WTC11 (cell line): Measurements from ENCODE around the gene UGT1A4. TPM values are rescaled to one million over a fixed set of nuclear protein-coding genes. Genes with fewer than 3 reads are reported as not detected.

Source experiments
- ATAC-seq: fragments of 200-7000 bp; cut with Tn5 transposase; 2 replicates; pipeline ENCODE4 v1.10.0; 2021; ENCODE audit warnings: mild to moderate bottlenecking, moderate library complexity
- CTCF ChIA-PET: fragments of 300-600 bp; sonication (Branson Sonifier 250); formaldehyde crosslinking; loops from one replicate; lab custom pipeline; 2021; ENCODE audit warnings: antibody characterized with exemption; lab: Charles Lee
- POLR2A ChIA-PET: fragments of 350-600 bp; sonication (Branson Sonifier 250); formaldehyde crosslinking; loops from one replicate; lab custom pipeline; 2021; ENCODE audit warnings: antibody characterized with exemption; lab: Charles Lee
- DNase-seq: peaks from one replicate; pipeline ENCODE4 v3.0.0; 2021; ENCODE audit warnings: low spot score
- H3K27ac Mint-ChIP-seq: 2 replicates; pipeline ENCODE4 v1.8.0; 2021; ENCODE audit warnings: mixed read lengths
- H3K27me3 Mint-ChIP-seq: 2 replicates; pipeline ENCODE4 v1.8.0; 2021; ENCODE audit warnings: low read depth, mild to moderate bottlenecking, moderate library complexity, mixed read lengths
- H3K36me3 Mint-ChIP-seq: 2 replicates; pipeline ENCODE4 v1.8.0; 2021; ENCODE audit warnings: mixed read lengths
- H3K4me1 Mint-ChIP-seq: 2 replicates; pipeline ENCODE4 v1.8.0; 2022; ENCODE audit warnings: mixed read lengths
- H3K4me3 Mint-ChIP-seq: 2 replicates; pipeline ENCODE4 v1.8.0; 2021; ENCODE audit warnings: mild to moderate bottlenecking, moderate library complexity, mixed read lengths
- H3K9me3 Mint-ChIP-seq: 2 replicates; pipeline ENCODE4 v1.8.0; 2021; ENCODE audit warnings: mixed read lengths
- CDX4 ChIP-seq: fragments of 250-450 bp; sonication (Bioruptor Pico); IDR thresholded peaks from 2 replicates; pipeline ENCODE4 v1.9.0; 2021; ENCODE audit warnings: moderate library complexity, mild to moderate bottlenecking, inconsistent platforms, borderline replicate concordance
- CREB1 ChIP-seq: sonication (generic); formaldehyde crosslinking; IDR thresholded peaks from 2 replicates; pipeline ENCODE4 v1.8.0; 2023; ENCODE audit warnings: mild to moderate bottlenecking, missing genetic modification reagents
- E2F5 ChIP-seq: sonication (generic); formaldehyde crosslinking; IDR thresholded peaks from 2 replicates; pipeline ENCODE4 v1.8.1; 2022; ENCODE audit warnings: mild to moderate bottlenecking, moderate library complexity, missing genetic modification reagents
- EMX1 ChIP-seq: fragments of 250-450 bp; sonication (Bioruptor Pico); IDR thresholded peaks from 2 replicates; pipeline ENCODE4 v1.8.0; 2021; ENCODE audit warnings: mild to moderate bottlenecking
- ETV6 ChIP-seq: sonication (generic); formaldehyde crosslinking; IDR thresholded peaks from 2 replicates; pipeline ENCODE4 v1.8.1; 2022; ENCODE audit warnings: mild to moderate bottlenecking, missing genetic modification reagents
- GRHL2 ChIP-seq: fragments of 250-450 bp; sonication (Bioruptor Pico); IDR thresholded peaks from 2 replicates; pipeline ENCODE4 v1.8.0; 2022; ENCODE audit warnings: mild to moderate bottlenecking, moderate library complexity; ENCODE audit not compliant: insufficient replicate concordance, severe bottlenecking
- GTF2I ChIP-seq: fragments of 250-450 bp; sonication (Bioruptor Pico); conservative IDR thresholded peaks from 2 replicates; pipeline ENCODE4 v1.4.0; 2021; ENCODE audit warnings: mild to moderate bottlenecking
- HMGA2 ChIP-seq: fragments of 250-450 bp; sonication (Bioruptor Pico); IDR thresholded peaks from 2 replicates; pipeline ENCODE4 v1.4.0; 2021; ENCODE audit warnings: mild to moderate bottlenecking, moderate library complexity
- IRF1 ChIP-seq: sonication (generic); formaldehyde crosslinking; IDR thresholded peaks from 2 replicates; pipeline ENCODE4 v1.8.0; 2023; ENCODE audit warnings: missing genetic modification reagents
- IRF2 ChIP-seq: sonication (generic); formaldehyde crosslinking; IDR thresholded peaks from 2 replicates; pipeline ENCODE4 v1.8.0; 2022; ENCODE audit warnings: low read depth, missing genetic modification reagents, borderline replicate concordance
- MXD4 ChIP-seq: fragments of 250-450 bp; sonication (Bioruptor Pico); IDR thresholded peaks from 2 replicates; pipeline ENCODE4 v1.8.0; 2021; ENCODE audit warnings: mild to moderate bottlenecking, moderate library complexity, borderline replicate concordance
- NFYB ChIP-seq: sonication (generic); formaldehyde crosslinking; conservative IDR thresholded peaks from 2 replicates; pipeline ENCODE4 v1.8.0; 2022; ENCODE audit warnings: low read depth, missing genetic modification reagents
- ZMAT4 ChIP-seq: fragments of 250-450 bp; sonication (Bioruptor Pico); IDR thresholded peaks from 2 replicates; pipeline ENCODE4 v1.9.0; 2021; ENCODE audit warnings: mild to moderate bottlenecking
- total RNA-seq: library from RNA; stranded (reverse); gene quantifications from 3 replicates; pipeline ENCODE4 v1.2.3, GENCODE V29; 2021
- TF ChIP-seq, protein P1 (sequence below): sonication (generic); formaldehyde crosslinking; IDR thresholded peaks from 2 replicates; pipeline ENCODE4 v1.8.1; 2022; ENCODE audit warnings: low read depth, missing genetic modification reagents, borderline replicate concordance
- TF ChIP-seq, protein P2 (sequence below): fragments of 250-450 bp; sonication (Bioruptor Pico); IDR thresholded peaks from 2 replicates; pipeline ENCODE4 v1.9.0; 2021; ENCODE audit warnings: mild to moderate bottlenecking, borderline replicate concordance
- TF ChIP-seq, protein P3 (sequence below): sonication (generic); formaldehyde crosslinking; IDR thresholded peaks from 2 replicates; pipeline ENCODE4 v1.8.1; 2023; ENCODE audit warnings: mild to moderate bottlenecking, missing genetic modification reagents

The UGT1A4 gene
- total RNA-seq, 1 experiment from 2014 or later: 0.22 TPM

- peaks cover 1% of the 10 kb centered on the region; the same call in 1 of the 2 replicates for H3K9me3 Mint-ChIP-seq
- H3K27me3 Mint-ChIP-seq: no peaks in the 10 kb centered on the region
- TF ChIP-seq E2F5 (CRISPR knock-in tag) (no peak), ETV6 (no peak), GRHL2 (CRISPR knock-in tag) (no peak), CDX4 (no peak)
- TF ChIP-seq, protein P1, sequence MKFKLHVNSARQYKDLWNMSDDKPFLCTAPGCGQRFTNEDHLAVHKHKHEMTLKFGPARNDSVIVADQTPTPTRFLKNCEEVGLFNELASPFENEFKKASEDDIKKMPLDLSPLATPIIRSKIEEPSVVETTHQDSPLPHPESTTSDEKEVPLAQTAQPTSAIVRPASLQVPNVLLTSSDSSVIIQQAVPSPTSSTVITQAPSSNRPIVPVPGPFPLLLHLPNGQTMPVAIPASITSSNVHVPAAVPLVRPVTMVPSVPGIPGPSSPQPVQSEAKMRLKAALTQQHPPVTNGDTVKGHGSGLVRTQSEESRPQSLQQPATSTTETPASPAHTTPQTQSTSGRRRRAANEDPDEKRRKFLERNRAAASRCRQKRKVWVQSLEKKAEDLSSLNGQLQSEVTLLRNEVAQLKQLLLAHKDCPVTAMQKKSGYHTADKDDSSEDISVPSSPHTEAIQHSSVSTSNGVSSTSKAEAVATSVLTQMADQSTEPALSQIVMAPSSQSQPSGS (CRISPR knock-in tag): no peak
- no peak for DNase-seq
- POLR2A ChIA-PET: no interaction called here
- H3K27ac Mint-ChIP-seq: no peak overlapping the region
- H3K36me3 Mint-ChIP-seq: no peaks in the 10 kb centered on the region
- no peak overlapping the region for H3K4me3 Mint-ChIP-seq
- peaks cover 5% of the 10 kb centered on the region; the same call in 1 of the 2 replicates for H3K4me1 Mint-ChIP-seq
- CTCF ChIA-PET: no interaction called here
- ATAC-seq: no peak
These were observed 102.7 kb downstream of the UGT1A4 start for GRCh38 chr2:233821196-233821595.

DNA sequence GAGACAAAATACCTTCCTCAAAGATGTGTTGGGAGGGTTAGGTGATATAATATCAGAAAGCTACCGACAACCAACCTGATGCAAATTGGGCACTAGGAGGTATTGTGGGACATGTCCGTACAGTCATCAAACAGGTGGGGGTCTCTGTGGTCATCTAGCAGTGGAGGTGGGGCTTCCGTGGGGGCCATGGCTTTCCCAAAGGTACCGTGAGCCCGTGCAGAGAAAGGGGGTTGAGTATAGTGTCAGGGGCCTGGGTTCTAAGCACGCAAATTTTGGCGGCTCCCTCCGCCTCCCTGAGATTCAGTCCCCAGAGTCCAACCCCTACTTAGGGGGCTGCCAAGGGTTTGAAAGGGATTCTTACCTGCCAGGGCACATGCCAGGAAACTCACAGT is 103.2 kb downstream of the UGT1A4 start:
- Mint-ChIP-seq H3K4me3 (no peak overlapping the region), H3K4me1 (peaks cover 5% of the 10 kb centered on the region; the same call in 1 of the 2 replicates), H3K27me3 (no peaks in the 10 kb centered on the region), H3K9me3 (peaks cover 4% of the 10 kb centered on the region; the same call in 1 of the 2 replicates), H3K36me3 (no peaks in the 10 kb centered on the region), H3K27ac (no peak overlapping the region)
- CTCF ChIA-PET: no interaction called here
- ATAC-seq (no peak), DNase-seq (no peak)
- TF ChIP-seq ZMAT4 (CRISPR knock-in tag): no peak
- TF ChIP-seq, protein P2, sequence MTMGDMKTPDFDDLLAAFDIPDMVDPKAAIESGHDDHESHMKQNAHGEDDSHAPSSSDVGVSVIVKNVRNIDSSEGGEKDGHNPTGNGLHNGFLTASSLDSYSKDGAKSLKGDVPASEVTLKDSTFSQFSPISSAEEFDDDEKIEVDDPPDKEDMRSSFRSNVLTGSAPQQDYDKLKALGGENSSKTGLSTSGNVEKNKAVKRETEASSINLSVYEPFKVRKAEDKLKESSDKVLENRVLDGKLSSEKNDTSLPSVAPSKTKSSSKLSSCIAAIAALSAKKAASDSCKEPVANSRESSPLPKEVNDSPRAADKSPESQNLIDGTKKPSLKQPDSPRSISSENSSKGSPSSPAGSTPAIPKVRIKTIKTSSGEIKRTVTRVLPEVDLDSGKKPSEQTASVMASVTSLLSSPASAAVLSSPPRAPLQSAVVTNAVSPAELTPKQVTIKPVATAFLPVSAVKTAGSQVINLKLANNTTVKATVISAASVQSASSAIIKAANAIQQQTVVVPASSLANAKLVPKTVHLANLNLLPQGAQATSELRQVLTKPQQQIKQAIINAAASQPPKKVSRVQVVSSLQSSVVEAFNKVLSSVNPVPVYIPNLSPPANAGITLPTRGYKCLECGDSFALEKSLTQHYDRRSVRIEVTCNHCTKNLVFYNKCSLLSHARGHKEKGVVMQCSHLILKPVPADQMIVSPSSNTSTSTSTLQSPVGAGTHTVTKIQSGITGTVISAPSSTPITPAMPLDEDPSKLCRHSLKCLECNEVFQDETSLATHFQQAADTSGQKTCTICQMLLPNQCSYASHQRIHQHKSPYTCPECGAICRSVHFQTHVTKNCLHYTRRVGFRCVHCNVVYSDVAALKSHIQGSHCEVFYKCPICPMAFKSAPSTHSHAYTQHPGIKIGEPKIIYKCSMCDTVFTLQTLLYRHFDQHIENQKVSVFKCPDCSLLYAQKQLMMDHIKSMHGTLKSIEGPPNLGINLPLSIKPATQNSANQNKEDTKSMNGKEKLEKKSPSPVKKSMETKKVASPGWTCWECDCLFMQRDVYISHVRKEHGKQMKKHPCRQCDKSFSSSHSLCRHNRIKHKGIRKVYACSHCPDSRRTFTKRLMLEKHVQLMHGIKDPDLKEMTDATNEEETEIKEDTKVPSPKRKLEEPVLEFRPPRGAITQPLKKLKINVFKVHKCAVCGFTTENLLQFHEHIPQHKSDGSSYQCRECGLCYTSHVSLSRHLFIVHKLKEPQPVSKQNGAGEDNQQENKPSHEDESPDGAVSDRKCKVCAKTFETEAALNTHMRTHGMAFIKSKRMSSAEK: no peak
- TF ChIP-seq HMGA2: no peak
- TF ChIP-seq CDX4: no peak
- no peak for TF ChIP-seq CREB1 (CRISPR knock-in tag)
- POLR2A ChIA-PET: no interaction called here

- TF ChIP-seq IRF1 (CRISPR knock-in tag) (no peak), EMX1 (no peak), GTF2I (CRISPR knock-in tag) (no peak), NFYB (CRISPR knock-in tag) (no peak), IRF2 (no peak), MXD4 (CRISPR knock-in tag) (no peak), HMGA2 (no peak)
- TF ChIP-seq, protein P3, sequence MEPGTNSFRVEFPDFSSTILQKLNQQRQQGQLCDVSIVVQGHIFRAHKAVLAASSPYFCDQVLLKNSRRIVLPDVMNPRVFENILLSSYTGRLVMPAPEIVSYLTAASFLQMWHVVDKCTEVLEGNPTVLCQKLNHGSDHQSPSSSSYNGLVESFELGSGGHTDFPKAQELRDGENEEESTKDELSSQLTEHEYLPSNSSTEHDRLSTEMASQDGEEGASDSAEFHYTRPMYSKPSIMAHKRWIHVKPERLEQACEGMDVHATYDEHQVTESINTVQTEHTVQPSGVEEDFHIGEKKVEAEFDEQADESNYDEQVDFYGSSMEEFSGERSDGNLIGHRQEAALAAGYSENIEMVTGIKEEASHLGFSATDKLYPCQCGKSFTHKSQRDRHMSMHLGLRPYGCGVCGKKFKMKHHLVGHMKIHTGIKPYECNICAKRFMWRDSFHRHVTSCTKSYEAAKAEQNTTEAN: no peak
- Mint-ChIP-seq H3K27me3 (no peaks in the 10 kb centered on the region), H3K27ac (no peak overlapping the region), H3K4me3 (no peak overlapping the region), H3K36me3 (no peaks in the 10 kb centered on the region), H3K9me3 (peaks cover 4% of the 10 kb centered on the region; the same call in 1 of the 2 replicates), H3K4me1 (peaks cover 5% of the 10 kb centered on the region; the same call in 1 of the 2 replicates)
- CTCF ChIA-PET: no interaction called here
- no peak for DNase-seq
- POLR2A ChIA-PET: no interaction called here
- no peak for ATAC-seq
These were observed 103.7 kb downstream of the UGT1A4 start for GRCh38 chr2:233822101-233822771.
